Activated B cell treated with CpG ODN at 0.5 μM for 24 hours (primary cell): ENCODE measurements around the gene ONECUT2. TPM values are rescaled to one million over a fixed set of nuclear protein-coding genes. Genes with fewer than 3 reads are reported as not detected.

Source experiments
- ATAC-seq: fragments of 200-7000 bp; cut with Tn5 transposase; one replicate; pipeline ENCODE4 v1.10.0; 2021; ENCODE audit warnings: low read depth, mild to moderate bottlenecking, moderate library complexity
- CTCF ChIA-PET: fragments of 350-600 bp; sonication (Branson Sonifier 250); formaldehyde crosslinking; loops from one replicate; lab custom pipeline; 2021; ENCODE audit warnings: antibody characterized with exemption; lab: Charles Lee
- POLR2A ChIA-PET: fragments of 350-600 bp; sonication (Branson Sonifier 250); formaldehyde crosslinking; loops from one replicate; lab custom pipeline; 2021; ENCODE audit warnings: antibody characterized with exemption; lab: Charles Lee
- DNase-seq: peaks from one replicate; pipeline ENCODE4 v3.0.0; 2022
- H3K27ac Mint-ChIP-seq: one replicate; pipeline ENCODE4 v1.8.0; 2020; ENCODE audit warnings: mixed read lengths
- H3K27me3 Mint-ChIP-seq: one replicate; pipeline ENCODE4 v1.8.0; 2021; ENCODE audit warnings: mixed read lengths
- H3K36me3 Mint-ChIP-seq: one replicate; pipeline ENCODE4 v1.8.0; 2021; ENCODE audit warnings: low read depth, mixed read lengths
- H3K4me1 Mint-ChIP-seq: one replicate; pipeline ENCODE4 v1.8.0; 2021; ENCODE audit warnings: mixed read lengths
- H3K4me3 Mint-ChIP-seq: one replicate; pipeline ENCODE4 v1.8.0; 2020; ENCODE audit warnings: mild to moderate bottlenecking, mixed read lengths
- H3K9me3 Mint-ChIP-seq: one replicate; pipeline ENCODE4 v1.8.0; 2020; ENCODE audit warnings: mixed read lengths
- intact Hi-C: fragments of 100-400 bp; cut with micrococcal nuclease; formaldehyde crosslinking; loops from one replicate; pipeline ENCODE4 v1.15.1; 2024
- total RNA-seq: library from RNA; stranded (reverse); gene quantifications from 2 replicates; pipeline ENCODE4 v1.2.3, GENCODE V29; 2022
- TF ChIP-seq, protein P1 (sequence below): fragments of 200-600 bp; IDR thresholded peaks from one replicate; pipeline ENCODE4 v1.8.0; 2022; ENCODE audit warnings: antibody characterized with exemption, mild to moderate bottlenecking

ONECUT2 gene
- total RNA-seq, 1 donor from 2014 or later, result not detected

DNA sequence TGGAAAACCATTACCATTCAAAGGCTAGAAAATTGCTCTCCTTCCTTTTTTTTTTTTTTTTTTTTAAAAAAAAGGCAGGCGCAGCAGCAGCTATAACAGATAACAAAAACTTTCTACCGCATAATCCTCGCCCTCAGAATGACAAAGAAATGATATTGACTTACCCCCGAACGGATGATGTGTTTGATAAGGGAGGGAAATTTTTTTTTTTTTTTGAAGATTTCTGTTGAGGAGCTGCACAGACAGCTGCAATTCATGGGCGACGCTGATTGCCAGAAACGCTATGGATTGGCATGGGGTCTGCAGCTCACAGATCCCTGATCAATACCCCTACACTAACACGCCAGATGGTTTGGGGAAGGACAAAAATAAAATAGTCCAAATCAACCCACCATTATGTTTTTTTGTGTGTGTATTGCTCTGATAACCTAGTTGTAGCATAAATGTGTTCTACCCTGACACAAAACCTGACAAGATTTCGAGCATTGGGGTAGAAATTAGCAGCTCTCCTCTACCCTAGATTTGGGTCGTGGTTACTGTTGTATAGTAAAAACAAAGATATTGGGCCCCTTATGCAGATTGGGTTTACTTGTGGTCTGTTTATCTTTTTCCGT lies 3.6 kb upstream of the ONECUT2 start:
- H3K4me3 Mint-ChIP-seq, result no peak overlapping the region
- peaks cover 23% of the 10 kb centered on the region for H3K4me1 Mint-ChIP-seq
- POLR2A ChIA-PET, result no interaction called here
- H3K9me3 Mint-ChIP-seq, result peaks cover 10% of the 10 kb centered on the region
- TF ChIP-seq, protein P1, sequence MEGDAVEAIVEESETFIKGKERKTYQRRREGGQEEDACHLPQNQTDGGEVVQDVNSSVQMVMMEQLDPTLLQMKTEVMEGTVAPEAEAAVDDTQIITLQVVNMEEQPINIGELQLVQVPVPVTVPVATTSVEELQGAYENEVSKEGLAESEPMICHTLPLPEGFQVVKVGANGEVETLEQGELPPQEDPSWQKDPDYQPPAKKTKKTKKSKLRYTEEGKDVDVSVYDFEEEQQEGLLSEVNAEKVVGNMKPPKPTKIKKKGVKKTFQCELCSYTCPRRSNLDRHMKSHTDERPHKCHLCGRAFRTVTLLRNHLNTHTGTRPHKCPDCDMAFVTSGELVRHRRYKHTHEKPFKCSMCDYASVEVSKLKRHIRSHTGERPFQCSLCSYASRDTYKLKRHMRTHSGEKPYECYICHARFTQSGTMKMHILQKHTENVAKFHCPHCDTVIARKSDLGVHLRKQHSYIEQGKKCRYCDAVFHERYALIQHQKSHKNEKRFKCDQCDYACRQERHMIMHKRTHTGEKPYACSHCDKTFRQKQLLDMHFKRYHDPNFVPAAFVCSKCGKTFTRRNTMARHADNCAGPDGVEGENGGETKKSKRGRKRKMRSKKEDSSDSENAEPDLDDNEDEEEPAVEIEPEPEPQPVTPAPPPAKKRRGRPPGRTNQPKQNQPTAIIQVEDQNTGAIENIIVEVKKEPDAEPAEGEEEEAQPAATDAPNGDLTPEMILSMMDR, result no peak
- ATAC-seq (no peak), DNase-seq (no peak)
- intact Hi-C loops, result loop anchor here (5.0 kb wide), 1 partner anchor 564 kb away; no protein-coding TSS in a partner anchor
- peaks cover 5% of the 10 kb centered on the region for H3K36me3 Mint-ChIP-seq
- H3K27me3 Mint-ChIP-seq, result peaks cover 66% of the 10 kb centered on the region
- H3K27ac Mint-ChIP-seq, result no peak overlapping the region
- CTCF ChIA-PET, result interaction anchor here (1.8 kb wide), 1 partner anchor 13 kb away, joined by 3 read pairs; no protein-coding TSS in a partner anchor

DNA sequence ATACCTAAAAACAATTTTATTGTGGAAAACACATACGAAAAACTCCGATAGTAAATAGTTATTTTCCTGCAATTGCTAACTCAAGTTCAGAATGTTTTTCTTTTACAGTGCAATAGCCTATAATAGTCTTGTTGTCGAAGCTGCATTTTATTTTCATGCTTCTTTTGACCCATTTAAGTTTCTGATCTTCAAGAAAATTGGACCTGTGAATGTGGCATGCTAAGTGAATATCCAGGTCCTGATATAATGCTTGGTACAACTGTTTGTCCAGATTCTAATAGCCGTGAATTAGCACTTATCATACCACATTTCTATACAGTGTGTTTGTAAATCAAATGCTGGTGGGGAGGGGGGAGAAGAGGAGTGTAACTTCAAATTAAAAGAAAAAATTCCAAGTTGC lies 3.0 kb upstream of the ONECUT2 start:
- Mint-ChIP-seq H3K4me3 (no peak overlapping the region), H3K4me1 (peaks cover 28% of the 10 kb centered on the region), H3K36me3 (peaks cover 5% of the 10 kb centered on the region), H3K27ac (no peak overlapping the region), H3K9me3 (peaks cover 10% of the 10 kb centered on the region), H3K27me3 (peaks cover 69% of the 10 kb centered on the region)
- DNase-seq (no peak), ATAC-seq (no peak)
- CTCF ChIA-PET, result interaction anchor here (1.8 kb wide), 1 partner anchor 12 kb away, joined by 3 read pairs; no protein-coding TSS in a partner anchor
- POLR2A ChIA-PET, result no interaction called here
- TF ChIP-seq, protein P1, result no peak
- intact Hi-C loops, result loop anchor here (5.0 kb wide), 1 partner anchor 565 kb away; no protein-coding TSS in a partner anchor

- ChIA-PET POLR2A (no interaction called here), CTCF (no interaction called here)
- intact Hi-C loops, result loop anchor here (5.0 kb wide), 1 partner anchor 566 kb away; no protein-coding TSS in a partner anchor
- Mint-ChIP-seq H3K9me3 (peaks cover 7% of the 10 kb centered on the region), H3K27me3 (peaks cover 71% of the 10 kb centered on the region), H3K4me1 (peaks cover 32% of the 10 kb centered on the region), H3K36me3 (peaks cover 5% of the 10 kb centered on the region), H3K27ac (peak overlapping the region; percentile 79), H3K4me3 (no peak overlapping the region)
- DNase-seq (no peak), ATAC-seq (no peak)
- TF ChIP-seq, protein P1, result no peak
Measured at GRCh38 chr18:57432751-57433400, 2.3 kb upstream of the ONECUT2 start.

DNA sequence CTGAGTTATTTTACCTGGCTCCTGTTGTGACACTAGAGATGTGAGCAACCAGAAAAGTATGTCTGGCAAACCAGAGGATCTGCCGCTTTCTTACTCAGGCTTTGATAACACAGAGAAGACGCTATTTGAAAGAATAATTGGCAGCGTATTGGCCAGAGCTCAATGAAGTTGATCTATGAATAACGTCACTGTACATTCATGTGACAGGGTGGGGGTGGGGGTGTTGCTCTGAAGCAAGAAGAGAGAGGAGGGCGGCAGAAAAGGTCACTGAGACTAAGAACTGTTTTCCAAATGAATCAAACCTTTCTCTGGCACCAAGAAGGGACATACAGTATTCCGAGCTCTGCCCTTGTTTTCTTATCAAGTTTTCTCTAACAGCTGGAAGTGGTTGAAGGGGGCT lies 1.7 kb upstream of the ONECUT2 start:
- TF ChIP-seq, protein P1, result no peak
- intact Hi-C loops, result loop anchor here (5.0 kb wide), 1 partner anchor 566 kb away; no protein-coding TSS in a partner anchor
- Mint-ChIP-seq H3K9me3 (peaks cover 7% of the 10 kb centered on the region), H3K36me3 (peaks cover 5% of the 10 kb centered on the region), H3K4me3 (no peak overlapping the region), H3K27ac (peak overlapping the region; percentile 79), H3K27me3 (peaks cover 73% of the 10 kb centered on the region), H3K4me1 (peaks cover 32% of the 10 kb centered on the region)
- DNase-seq, result no peak
- ChIA-PET POLR2A (no interaction called here), CTCF (no interaction called here)
- ATAC-seq, result no peak

DNA sequence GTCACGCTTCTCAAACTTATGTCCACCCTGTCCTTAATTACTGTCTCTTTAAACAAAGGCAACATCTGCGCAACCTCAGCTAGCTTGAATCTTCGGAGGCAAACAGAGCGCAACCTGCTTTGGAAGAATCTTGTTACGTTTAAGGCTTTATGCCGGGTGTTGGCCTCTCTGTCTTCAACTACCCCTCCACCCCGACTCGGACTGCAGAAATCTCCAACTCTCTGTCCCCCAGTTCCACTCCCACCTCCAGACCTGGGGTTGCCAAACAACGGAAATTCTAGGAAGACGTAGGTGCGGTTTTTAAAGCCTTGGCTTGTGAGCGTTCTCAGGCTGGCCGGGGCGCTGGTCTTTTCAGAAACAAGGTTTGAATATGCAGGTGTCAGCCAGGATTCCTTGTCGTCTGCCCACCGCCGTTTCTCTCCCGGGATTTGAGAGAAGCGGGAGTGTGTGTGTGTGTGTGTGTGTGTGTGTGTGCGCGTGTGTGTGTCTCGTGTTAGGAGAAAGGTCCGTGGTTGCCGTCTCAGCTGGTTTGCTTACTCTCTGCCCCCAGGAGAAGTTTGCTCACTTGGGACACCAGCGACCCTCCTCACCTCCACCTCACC lies 1.1 kb upstream of the ONECUT2 start:
- ATAC-seq (no peak), DNase-seq (no peak)
- H3K9me3 Mint-ChIP-seq, result peaks cover 5% of the 10 kb centered on the region
- TF ChIP-seq, protein P1, result no peak
- POLR2A ChIA-PET, result no interaction called here
- peak overlapping the region; percentile 12 for H3K27ac Mint-ChIP-seq
- peaks cover 77% of the 10 kb centered on the region for H3K27me3 Mint-ChIP-seq
- intact Hi-C loops, result loop anchor here (5.0 kb wide), 1 partner anchor 567 kb away; no protein-coding TSS in a partner anchor
- CTCF ChIA-PET, result interaction anchor here (1.0 kb wide), 1 partner anchor 10 kb away, joined by 3 read pairs; no protein-coding TSS in a partner anchor
- H3K4me3 Mint-ChIP-seq, result peak overlapping the region; percentile 59
- H3K4me1 Mint-ChIP-seq, result peaks cover 36% of the 10 kb centered on the region
- H3K36me3 Mint-ChIP-seq, result peaks cover 5% of the 10 kb centered on the region
